B cell (primary cell): ENCODE data around the gene NR4A1. TPM values are rescaled to one million over a fixed set of nuclear protein-coding genes. Genes with fewer than 3 reads are reported as not detected.

Experiments used
- ATAC-seq: fragments of 200-7000 bp; cut with Tn5 transposase; one replicate; pipeline ENCODE4 v1.10.0; 2021; ENCODE audit warnings: low read depth, mild to moderate bottlenecking, moderate number of reproducible peaks, moderate library complexity
- CTCF ChIA-PET: fragments of 350-600 bp; sonication (Branson Sonifier 250); formaldehyde crosslinking; loops from one replicate; lab custom pipeline; 2021; ENCODE audit warnings: antibody characterized with exemption, inconsistent platforms; lab: Charles Lee
- POLR2A ChIA-PET: fragments of 350-600 bp; sonication (Branson Sonifier 250); formaldehyde crosslinking; loops from one replicate; lab custom pipeline; 2021; ENCODE audit warnings: antibody characterized with exemption; lab: Charles Lee
- DNase-seq: peaks from one replicate; pipeline ENCODE4 v3.0.0; 2013
- H2AFZ ChIP-seq: 2 replicates; pipeline ENCODE4 v1.6.1; 2012; ENCODE audit warnings: mild to moderate bottlenecking, low read depth, low read length; ENCODE audit not compliant: insufficient read depth, poor library complexity, severe bottlenecking
- H3K27ac ChIP-seq, 2 donors: 1 replicate in 1 of 2; 2 replicates in 1 of 2; pipeline ENCODE4 v1.5.1; 2012 to 2013; ENCODE audit warnings: low read length in 2 of 2, mild to moderate bottlenecking in 2 of 2, moderate library complexity in 1 of 2
- H3K27me3 ChIP-seq, 4 experiments: fragments of 200-600 bp in 1 of 4; sonication (generic) in 1 of 4; replicated peaks in 1 of 4; 1 replicate in 2 of 4; 2 replicates in 2 of 4; pipeline versions ENCODE4 v1.6.1 to v1.7.0; 2013 to 2016; ENCODE audit warnings: low read length in 3 of 4, mild to moderate bottlenecking in 2 of 4, mixed read lengths in 1 of 4, moderate library complexity in 1 of 4; ENCODE audit not compliant: insufficient read depth in 4 of 4, control insufficient read depth in 3 of 4; ENCODE audit errors: control extremely low read depth in 1 of 4
- H3K36me3 ChIP-seq, 2 experiments: replicated peaks in 1 of 2; 1 replicate in 1 of 2; 2 replicates in 1 of 2; pipeline versions ENCODE4 v1.6.1 to v1.7.1; 2013; ENCODE audit warnings: low read length in 1 of 2; ENCODE audit not compliant: insufficient read depth in 2 of 2, control insufficient read depth in 1 of 2; ENCODE audit errors: control extremely low read depth in 1 of 2, extremely low read depth in 1 of 2
- H3K4me1 ChIP-seq, 2 donors: fragments of 200-600 bp in 1 of 2; sonication (generic) in 1 of 2; 1 replicate in 1 of 2; 2 replicates in 1 of 2; pipeline versions ENCODE4 v1.5.1 to v1.6.1; 2013 to 2017; ENCODE audit warnings: low read length in 2 of 2; ENCODE audit not compliant: control insufficient read depth in 2 of 2, insufficient read depth in 2 of 2
- H3K4me2 ChIP-seq: replicated peaks from 2 replicates; pipeline ENCODE3; 2012; ENCODE audit warnings: mild to moderate bottlenecking, low read depth, low read length; ENCODE audit not compliant: poor library complexity, severe bottlenecking
- H3K4me3 ChIP-seq, 5 experiments: fragments of 200-600 bp in 1 of 5; sonication (generic) in 1 of 5; 1 replicate in 3 of 5; 2 replicates in 2 of 5; pipeline versions ENCODE4 v1.5.1 to v1.7.0; 2011 to 2016; ENCODE audit warnings: low read length in 4 of 5, mild to moderate bottlenecking in 4 of 5, low read depth in 2 of 5, control low read depth in 1 of 5, moderate library complexity in 1 of 5; ENCODE audit not compliant: insufficient read depth in 1 of 5; ENCODE audit errors: control extremely low read depth in 1 of 5, extremely low read depth in 1 of 5
- H3K79me2 ChIP-seq: fragments of 200-600 bp; sonication (generic); one replicate; pipeline ENCODE4 v1.6.0; 2016; ENCODE audit warnings: low read length; ENCODE audit not compliant: control insufficient read depth, insufficient read depth
- H3K9ac ChIP-seq: fragments of 200-600 bp; sonication (generic); 2 replicates; pipeline ENCODE4 v1.6.1; 2017; ENCODE audit warnings: mild to moderate bottlenecking, low read length, moderate library complexity
- H3K9me3 ChIP-seq, 3 donors: one replicate each; pipeline versions ENCODE4 v1.6.1 to v1.7.1; 2013; ENCODE audit warnings: low read length in 2 of 3; ENCODE audit not compliant: control insufficient read depth in 2 of 3, insufficient read depth in 1 of 3; ENCODE audit errors: control extremely low read depth in 1 of 3
- H4K20me1 ChIP-seq: 2 replicates; pipeline ENCODE4 v1.6.0; 2012; ENCODE audit warnings: mild to moderate bottlenecking, low read length; ENCODE audit not compliant: insufficient read depth, control insufficient read depth, poor library complexity, severe bottlenecking
- H3K27ac Mint-ChIP-seq: one replicate; pipeline ENCODE4 v1.8.0; 2021; ENCODE audit warnings: mixed read lengths
- H3K27me3 Mint-ChIP-seq: one replicate; pipeline ENCODE4 v1.8.0; 2021; ENCODE audit warnings: mixed read lengths
- H3K4me1 Mint-ChIP-seq: one replicate; pipeline ENCODE4 v1.8.0; 2021; ENCODE audit warnings: mixed read lengths
- H3K4me3 Mint-ChIP-seq: one replicate; pipeline ENCODE4 v1.8.0; 2021; ENCODE audit warnings: mixed read lengths
- H3K9me3 Mint-ChIP-seq: one replicate; pipeline ENCODE4 v1.8.0; 2022; ENCODE audit warnings: mixed read lengths; ENCODE audit not compliant: insufficient read depth
- EZH2 ChIP-seq: IDR thresholded peaks from 2 replicates; pipeline ENCODE4 v1.6.1; 2012; ENCODE audit warnings: borderline replicate concordance, low read depth, mild to moderate bottlenecking, moderate library complexity, low read length; ENCODE audit not compliant: insufficient read depth, poor library complexity, severe bottlenecking
- WGBS: methylation state at CpG from one replicate; pipeline ENCODE4 v1.1.5; 2013; ENCODE audit warnings: missing lambda C conversion rate; ENCODE audit not compliant: insufficient coverage; 5-methylcytosine and 5-hydroxymethylcytosine counted together
- intact Hi-C: fragments of 100-400 bp; cut with micrococcal nuclease; formaldehyde crosslinking; loops from one replicate; pipeline ENCODE4 v1.10.0; 2022
- polyA plus RNA-seq: library from polyadenylated mRNA; depleted of rRNA; stranded (reverse); fragments of >200 nt; gene quantifications from 2 replicates; pipeline ENCODE4 v1.2.3, GENCODE V29; 2012
- total RNA-seq, 2 donors: library from RNA; stranded (reverse); fragments of 120-200 nt in 1 of 2; gene quantifications; 1 replicate in 1 of 2; 2 replicates in 1 of 2; pipeline versions ENCODE4 v1.2.3 to v1.2.4, GENCODE V29; 2013 to 2022
- TF ChIP-seq, protein P1 (sequence below): fragments of 200-600 bp; IDR thresholded peaks from one replicate; pipeline ENCODE4 v1.8.0; 2022; ENCODE audit warnings: antibody characterized with exemption, mild to moderate bottlenecking

Gene NR4A1
- total and polyA plus RNA-seq, 2 donors (not counting 1 experiment from before 2014, with no cell fraction given): 43.2 to 470 TPM

DNA sequence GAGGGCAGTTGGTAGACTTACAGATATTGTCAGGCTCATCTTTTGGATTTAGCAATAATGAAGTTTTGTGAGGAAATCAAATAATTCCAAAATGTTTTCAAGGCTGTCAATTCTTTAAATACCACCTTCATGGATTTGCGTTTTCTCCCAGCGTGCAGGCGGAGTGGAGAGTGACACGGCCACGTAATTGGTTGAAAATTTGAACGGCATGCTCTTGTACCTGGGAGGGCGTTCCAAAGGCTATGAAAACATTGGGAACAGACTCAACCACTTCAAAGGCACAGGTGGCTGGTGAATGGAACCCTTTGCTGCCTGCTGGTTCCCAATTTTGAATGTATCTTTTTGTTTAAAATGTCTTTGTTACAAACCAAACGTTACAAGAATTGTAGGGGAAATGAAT lies 40.6 kb downstream of the NR4A1 start:
- Histone ChIP-seq H3K9me3 (no peaks in the 10 kb centered on the region), H3K79me2 (no peaks in the 10 kb centered on the region), H3K4me1 (peaks cover 11 to 13% of the 10 kb centered on the region in 2 donors), H3K36me3 (no peaks in the 10 kb centered on the region), H3K4me3 (no peak overlapping the region), H3K4me2 (no peak overlapping the region), H3K27ac (no peak overlapping the region), H4K20me1 (no peaks in the 10 kb centered on the region), H3K27me3 (peaks cover 0 to 20% (median 3%) of the 10 kb centered on the region in 4 experiments), H2AFZ (no peak overlapping the region), H3K9ac (no peak overlapping the region)
- intact Hi-C loops: no loop called here
- WGBS: 92% methylated on average over 5 of the region's 8 CpGs
- Mint-ChIP-seq H3K9me3 (no peaks in the 10 kb centered on the region), H3K27ac (no peak overlapping the region), H3K4me3 (no peak overlapping the region), H3K4me1 (peaks cover 14% of the 10 kb centered on the region), H3K27me3 (peaks cover 45% of the 10 kb centered on the region)
- CTCF ChIA-PET: interaction anchor here (0.6 to 34.6 kb wide), 7 partner anchors 10 to 120 kb away, joined by 3 to 1315 read pairs (median 3); no protein-coding TSS in a partner anchor
- POLR2A ChIA-PET: no interaction called here
- TF ChIP-seq EZH2: no peak
- TF ChIP-seq, protein P1, sequence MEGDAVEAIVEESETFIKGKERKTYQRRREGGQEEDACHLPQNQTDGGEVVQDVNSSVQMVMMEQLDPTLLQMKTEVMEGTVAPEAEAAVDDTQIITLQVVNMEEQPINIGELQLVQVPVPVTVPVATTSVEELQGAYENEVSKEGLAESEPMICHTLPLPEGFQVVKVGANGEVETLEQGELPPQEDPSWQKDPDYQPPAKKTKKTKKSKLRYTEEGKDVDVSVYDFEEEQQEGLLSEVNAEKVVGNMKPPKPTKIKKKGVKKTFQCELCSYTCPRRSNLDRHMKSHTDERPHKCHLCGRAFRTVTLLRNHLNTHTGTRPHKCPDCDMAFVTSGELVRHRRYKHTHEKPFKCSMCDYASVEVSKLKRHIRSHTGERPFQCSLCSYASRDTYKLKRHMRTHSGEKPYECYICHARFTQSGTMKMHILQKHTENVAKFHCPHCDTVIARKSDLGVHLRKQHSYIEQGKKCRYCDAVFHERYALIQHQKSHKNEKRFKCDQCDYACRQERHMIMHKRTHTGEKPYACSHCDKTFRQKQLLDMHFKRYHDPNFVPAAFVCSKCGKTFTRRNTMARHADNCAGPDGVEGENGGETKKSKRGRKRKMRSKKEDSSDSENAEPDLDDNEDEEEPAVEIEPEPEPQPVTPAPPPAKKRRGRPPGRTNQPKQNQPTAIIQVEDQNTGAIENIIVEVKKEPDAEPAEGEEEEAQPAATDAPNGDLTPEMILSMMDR: no peak
- no peak for ATAC-seq
- DNase-seq: no peak

DNA sequence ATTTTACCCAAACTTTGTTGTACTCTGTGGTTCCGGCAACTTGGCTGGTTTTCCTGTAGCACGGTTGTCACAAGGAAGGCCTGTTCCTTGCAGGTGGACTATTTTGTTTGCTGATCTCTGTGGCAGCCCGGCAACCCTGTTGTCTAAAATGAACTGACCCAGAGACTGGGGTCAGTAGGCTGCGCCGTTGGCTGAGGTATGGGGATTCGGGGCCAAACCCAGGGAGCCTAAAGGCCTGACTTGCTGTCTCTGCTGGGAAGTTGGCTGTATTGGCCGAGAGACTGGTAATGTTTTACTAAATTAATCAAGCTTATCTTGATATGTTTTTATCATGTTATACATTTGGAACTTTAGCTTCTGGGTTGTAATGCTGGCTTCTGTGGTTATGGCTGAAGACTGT lies 42.1 kb downstream of the NR4A1 start:
- Mint-ChIP-seq H3K4me3 (no peak overlapping the region), H3K4me1 (peaks cover 7% of the 10 kb centered on the region), H3K27me3 (peaks cover 51% of the 10 kb centered on the region), H3K27ac (no peak overlapping the region), H3K9me3 (no peaks in the 10 kb centered on the region)
- Histone ChIP-seq H3K27me3 (peaks cover 0 to 18% (median 4%) of the 10 kb centered on the region in 4 experiments), H4K20me1 (no peaks in the 10 kb centered on the region), H3K4me2 (no peak overlapping the region), H3K4me3 (no peak overlapping the region), H3K4me1 (peaks cover 5 to 6% of the 10 kb centered on the region in 2 donors), H3K27ac (no peak overlapping the region), H3K9ac (no peak overlapping the region), H3K9me3 (no peaks in the 10 kb centered on the region), H2AFZ (no peak overlapping the region), H3K79me2 (no peaks in the 10 kb centered on the region), H3K36me3 (no peaks in the 10 kb centered on the region)
- ATAC-seq (no peak), DNase-seq (no peak)
- intact Hi-C loops: no loop called here
- POLR2A ChIA-PET: interaction anchor here (0.6 to 0.9 kb wide), 3 partner anchors 8 to 68 kb away, joined by 3 to 4 read pairs (median 3); no protein-coding TSS in a partner anchor
- TF ChIP-seq, protein P1: no peak
- no peak for TF ChIP-seq EZH2
- WGBS: 79% methylated on average over 6 of the region's 7 CpGs
- CTCF ChIA-PET: interaction anchor here (1.5 to 2.3 kb wide), 3 partner anchors 9 to 67 kb away, joined by 5 to 15 read pairs (median 8); no protein-coding TSS in a partner anchor
